GM12891 (cell line): ENCODE measurements around the gene ORMDL2. TPM values are rescaled to one million over a fixed set of nuclear protein-coding genes. Genes with fewer than 3 reads are reported as not detected.

Source experiments
- DNase-seq: peaks from one replicate; pipeline ENCODE4 v3.0.0; 2011; ENCODE audit warnings: low spot score; ENCODE audit not compliant: insufficient read length
- FAIRE-seq: peaks from 2 replicates; lab custom pipeline; 2011; peaks lifted over from hg19 to GRCh38; lab: Jason Lieb, UNC
- PAX5 ChIP-seq: IDR thresholded peaks from 2 replicates; pipeline ENCODE4 v1.6.1; 2011; ENCODE audit warnings: low read length, moderate library complexity, mild to moderate bottlenecking; ENCODE audit not compliant: insufficient read depth, severe bottlenecking
- POLR2A ChIP-seq: IDR thresholded peaks from 2 replicates; pipeline ENCODE4 v1.6.1; 2011; ENCODE audit warnings: low read depth, low read length, control low read depth
- POLR2AphosphoS5 ChIP-seq: IDR thresholded peaks from 2 replicates; pipeline ENCODE4 v1.6.1; 2011; ENCODE audit warnings: low read depth, low read length, control low read depth
- POU2F2 ChIP-seq: IDR thresholded peaks from 2 replicates; pipeline ENCODE4 v1.6.1; 2011; ENCODE audit warnings: low read depth, mild to moderate bottlenecking, control low read depth, low read length, moderate library complexity
- SPI1 ChIP-seq: IDR thresholded peaks from 2 replicates; pipeline ENCODE4 v1.6.1; 2011; ENCODE audit warnings: low read depth, low read length, control low read depth
- TAF1 ChIP-seq: IDR thresholded peaks from 2 replicates; pipeline ENCODE4 v1.6.1; 2011; ENCODE audit warnings: low read depth, low read length, control low read depth
- polyA plus RNA-seq: library from polyadenylated mRNA; unstranded; fragments of >200 nt; gene quantifications from one replicate; pipeline ENCODE4 v1.2.1, GENCODE V29; 2012; ENCODE audit warnings: low read depth, missing spikeins, inconsistent platforms; ENCODE audit not compliant: missing spikeins

Gene ORMDL2
- polyA plus RNA-seq = 30.6 TPM

- DNase-seq = peak; percentile 86
- peak; percentile 91 for TF ChIP-seq POLR2AphosphoS5
- no peak for TF ChIP-seq PAX5
- peak; percentile 85 for TF ChIP-seq TAF1
- peak; percentile 46; the same call in 1 of the 2 replicates for TF ChIP-seq POU2F2
- peak; percentile 83 for TF ChIP-seq POLR2A
- peak; percentile 87 for TF ChIP-seq SPI1
- FAIRE-seq = peak; percentile 99
Observed at GRCh38 chr12:55817345-55818139, at the start of gene ORMDL2, which contains the start of gene SARNP. Gene ORMDL2 (plus strand): TSS chr12:55818041. CDS start chr12:55819000, 959 bp downstream. Gene SARNP (minus strand): TSS chr12:55817724. CDS start chr12:55817701, 23 bp downstream.

GRCh38 chr12:55771736-55772135, 46.1 kb upstream of the ORMDL2 start:
- FAIRE-seq (no peak), DNase-seq (no peak)
- no peak for TF ChIP-seq PAX5
- TF ChIP-seq POU2F2 = no peak
- TF ChIP-seq POLR2A = no peak
- no peak for TF ChIP-seq TAF1
- TF ChIP-seq POLR2AphosphoS5 = no peak
- TF ChIP-seq SPI1 = no peak

- DNase-seq (no peak), FAIRE-seq (no peak)
- TF ChIP-seq TAF1 (no peak), POU2F2 (no peak), SPI1 (no peak), POLR2A (no peak), PAX5 (no peak), POLR2AphosphoS5 (no peak)
Observed at GRCh38 chr12:55777856-55778255, 40.0 kb upstream of the ORMDL2 start.

- FAIRE-seq = no peak
- no peak for TF ChIP-seq POU2F2
- no peak for TF ChIP-seq SPI1
- TF ChIP-seq POLR2AphosphoS5 = no peak
- no peak for TF ChIP-seq TAF1
- TF ChIP-seq PAX5 = no peak
- no peak for TF ChIP-seq POLR2A
- DNase-seq = no peak
Observed at GRCh38 chr12:55780685-55781084, 37.2 kb upstream of the ORMDL2 start.

- TF ChIP-seq PAX5 (no peak), TAF1 (no peak)
- DNase-seq = no peak
- no peak for FAIRE-seq
Observed at GRCh38 chr12:55788546-55788945, 29.3 kb upstream of the ORMDL2 start.

- FAIRE-seq (no peak), DNase-seq (no peak)
- TF ChIP-seq POU2F2 (no peak), PAX5 (no peak), POLR2AphosphoS5 (no peak), SPI1 (no peak), TAF1 (no peak), POLR2A (no peak)
Observed at GRCh38 chr12:55789171-55789570, 28.7 kb upstream of the ORMDL2 start.

- no peak for FAIRE-seq
- no peak for TF ChIP-seq SPI1
- no peak for TF ChIP-seq POU2F2
- no peak for TF ChIP-seq TAF1
- TF ChIP-seq PAX5 = no peak
- TF ChIP-seq POLR2AphosphoS5 = no peak
- TF ChIP-seq POLR2A = no peak
- no peak for DNase-seq
Observed at GRCh38 chr12:55789893-55790292, 27.9 kb upstream of the ORMDL2 start.

- FAIRE-seq (no peak), DNase-seq (no peak)
- TF ChIP-seq SPI1 (no peak), TAF1 (no peak), POLR2A (no peak), POU2F2 (no peak), PAX5 (no peak), POLR2AphosphoS5 (no peak)
Observed at GRCh38 chr12:55795950-55796349, 21.9 kb upstream of the ORMDL2 start.

GRCh38 chr12:55797068-55797467, 20.8 kb upstream of the ORMDL2 start:
- FAIRE-seq (no peak), DNase-seq (no peak)
- TF ChIP-seq POLR2A (no peak), SPI1 (no peak), PAX5 (no peak), POLR2AphosphoS5 (no peak), POU2F2 (no peak), TAF1 (no peak)

- TF ChIP-seq POLR2AphosphoS5 = no peak
- TF ChIP-seq PAX5 = no peak
- no peak for TF ChIP-seq POLR2A
- TF ChIP-seq POU2F2 = no peak
- no peak for TF ChIP-seq TAF1
- no peak for FAIRE-seq
- DNase-seq = no peak
Observed at GRCh38 chr12:55797550-55797949, 20.3 kb upstream of the ORMDL2 start.
